Islet precursor cell (in vitro differentiated cells): ENCODE results near the gene EID2.

Source experiments
- DNase-seq: peaks from one replicate; pipeline ENCODE4 v3.0.0-alpha.2; 2018

EID2 gene

GRCh38 chr19:39533003-39533512 lies 6.9 kb downstream of the EID2 start:
- DNase-seq, result no peak

GRCh38 chr19:39532233-39533002 lies 7.5 kb downstream of the EID2 start, which contains the start of gene EID2B:
TSS of gene EID2B (minus strand) at chr19:39532852. CDS start at chr19:39532802, 50 bp downstream.
- peak; percentile 95 for DNase-seq

- DNase-seq, result no peak
These were observed 8.1 kb downstream of the EID2 start for GRCh38 chr19:39531834-39532232.

GRCh38 chr19:39525205-39525604 lies 14.8 kb downstream of the EID2 start:
- DNase-seq, result no peak

- no peak for DNase-seq
These were observed 15.5 kb downstream of the EID2 start for GRCh38 chr19:39524495-39524894.

- no peak for DNase-seq
These were observed 19.1 kb downstream of the EID2 start for GRCh38 chr19:39520541-39521484.

- DNase-seq, result peak; percentile 80
These were observed 21.0 kb downstream of the EID2 start for GRCh38 chr19:39518975-39519374.

- DNase-seq, result peak; percentile 73
These were observed 21.5 kb downstream of the EID2 start for GRCh38 chr19:39518458-39518857.

- DNase-seq, result no peak
These were observed 22.5 kb downstream of the EID2 start for GRCh38 chr19:39517432-39517831.

- no peak for DNase-seq
These were observed 23.7 kb downstream of the EID2 start for GRCh38 chr19:39516270-39516669.

- DNase-seq, result no peak
These were observed 24.3 kb downstream of the EID2 start for GRCh38 chr19:39515551-39516191.

- DNase-seq, result peak; percentile 74
These were observed 25.0 kb downstream of the EID2 start, which contains the start of gene SELENOV for GRCh38 chr19:39514840-39515550. TSS of gene SELENOV (plus strand) at chr19:39515139. CDS start at chr19:39515213, 74 bp downstream.

GRCh38 chr19:39512988-39513387 lies 27.0 kb downstream of the EID2 start:
- DNase-seq, result no peak

- no peak for DNase-seq
These were observed 30.7 kb downstream of the EID2 start for GRCh38 chr19:39509233-39509632.

GRCh38 chr19:39508629-39509028 lies 31.3 kb downstream of the EID2 start:
- DNase-seq, result no peak

GRCh38 chr19:39507715-39508364 lies 32.1 kb downstream of the EID2 start:
- no peak for DNase-seq

GRCh38 chr19:39506944-39507714 lies 32.8 kb downstream of the EID2 start:
- peak; percentile 81 for DNase-seq

GRCh38 chr19:39506598-39506943 lies 33.4 kb downstream of the EID2 start:
- DNase-seq, result no peak

- peak; percentile 78 for DNase-seq
These were observed 37.1 kb downstream of the EID2 start for GRCh38 chr19:39502640-39503417.

- DNase-seq, result no peak
These were observed 38.6 kb downstream of the EID2 start for GRCh38 chr19:39501340-39501739.
